GM12874 (cell line): ENCODE results near the gene SLC24A4.
A peak's percentile ranks its signal among the peaks of the same experiment; 100 is the strongest.

Experiments used
- TF ChIP-seq, protein P1 (sequence below): IDR thresholded peaks from 2 replicates; pipeline ENCODE4 v1.5.1; 2011; ENCODE audit warnings: low read depth, mild to moderate bottlenecking, control low read depth, low read length, moderate library complexity; ENCODE audit not compliant: insufficient read depth

SLC24A4 gene

DNA sequence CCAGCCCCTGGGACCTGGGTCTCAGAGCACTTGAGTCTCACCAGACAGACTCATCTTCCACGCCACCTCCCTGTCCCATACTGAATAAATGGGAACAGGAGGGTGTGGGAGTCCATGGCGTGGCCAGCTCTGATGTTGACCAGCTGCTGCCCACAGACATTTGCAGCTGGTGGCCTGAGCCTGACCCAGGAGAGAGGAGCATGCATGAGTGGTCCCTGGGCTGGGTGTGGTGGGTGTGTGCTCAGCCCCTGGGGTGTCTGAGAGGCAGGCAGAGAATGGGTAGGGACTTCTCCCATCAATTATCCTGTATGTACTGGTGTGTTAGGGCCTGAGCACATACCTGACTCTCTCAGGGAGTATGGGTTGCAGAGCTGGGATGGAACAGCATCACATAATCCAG lies 49.3 kb downstream of the SLC24A4 start:
- TF ChIP-seq, protein P1, sequence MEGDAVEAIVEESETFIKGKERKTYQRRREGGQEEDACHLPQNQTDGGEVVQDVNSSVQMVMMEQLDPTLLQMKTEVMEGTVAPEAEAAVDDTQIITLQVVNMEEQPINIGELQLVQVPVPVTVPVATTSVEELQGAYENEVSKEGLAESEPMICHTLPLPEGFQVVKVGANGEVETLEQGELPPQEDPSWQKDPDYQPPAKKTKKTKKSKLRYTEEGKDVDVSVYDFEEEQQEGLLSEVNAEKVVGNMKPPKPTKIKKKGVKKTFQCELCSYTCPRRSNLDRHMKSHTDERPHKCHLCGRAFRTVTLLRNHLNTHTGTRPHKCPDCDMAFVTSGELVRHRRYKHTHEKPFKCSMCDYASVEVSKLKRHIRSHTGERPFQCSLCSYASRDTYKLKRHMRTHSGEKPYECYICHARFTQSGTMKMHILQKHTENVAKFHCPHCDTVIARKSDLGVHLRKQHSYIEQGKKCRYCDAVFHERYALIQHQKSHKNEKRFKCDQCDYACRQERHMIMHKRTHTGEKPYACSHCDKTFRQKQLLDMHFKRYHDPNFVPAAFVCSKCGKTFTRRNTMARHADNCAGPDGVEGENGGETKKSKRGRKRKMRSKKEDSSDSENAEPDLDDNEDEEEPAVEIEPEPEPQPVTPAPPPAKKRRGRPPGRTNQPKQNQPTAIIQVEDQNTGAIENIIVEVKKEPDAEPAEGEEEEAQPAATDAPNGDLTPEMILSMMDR: no peak

- TF ChIP-seq, protein P1: no peak
Measured at GRCh38 chr14:92373336-92373735, 50.4 kb downstream of the SLC24A4 start.

DNA sequence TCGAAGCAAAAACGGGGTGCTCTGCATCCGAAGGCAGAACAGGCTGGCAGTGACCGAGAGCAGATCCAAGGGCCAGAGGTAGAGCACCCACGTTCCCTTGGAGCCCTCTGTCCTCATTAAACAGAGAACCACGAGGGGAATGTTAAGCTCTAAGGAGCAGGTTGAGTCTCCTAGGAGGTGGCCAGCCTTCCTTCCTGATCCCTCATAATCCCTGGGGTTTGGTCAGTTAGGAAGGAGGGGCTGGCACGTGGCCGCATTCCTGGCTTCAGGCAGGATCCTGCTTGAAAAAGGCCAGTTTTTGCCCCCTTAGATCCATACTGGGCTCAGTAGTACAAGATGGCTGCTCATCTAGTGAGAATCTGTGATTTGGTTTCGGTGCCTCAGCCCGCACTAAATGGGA lies 57.2 kb downstream of the SLC24A4 start:
- TF ChIP-seq, protein P1: no peak

DNA sequence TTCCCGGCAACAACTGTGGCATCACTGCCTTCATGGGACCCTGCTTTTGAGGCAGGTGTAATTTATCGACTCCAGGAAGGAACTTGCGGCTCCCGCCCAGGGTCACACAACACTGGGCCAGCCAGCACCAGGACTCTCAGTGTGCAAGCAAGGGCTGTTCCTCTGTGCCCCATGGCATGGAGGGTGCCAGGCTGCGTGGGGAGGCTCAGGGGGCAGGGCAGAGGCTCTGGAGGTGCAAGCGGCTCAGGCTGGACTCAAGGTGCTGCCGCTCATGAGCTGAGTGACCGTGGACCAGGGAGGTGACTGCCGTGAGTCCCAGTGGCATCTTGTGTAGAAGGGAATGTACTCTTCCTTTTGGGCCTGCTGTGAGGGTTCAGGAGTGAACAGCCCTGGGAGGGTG lies 57.6 kb downstream of the SLC24A4 start:
- TF ChIP-seq, protein P1: no peak

- TF ChIP-seq, protein P1: peak; percentile 26; the same call in 1 of the 2 replicates
Measured at GRCh38 chr14:92382677-92383076, 59.7 kb downstream of the SLC24A4 start.

DNA sequence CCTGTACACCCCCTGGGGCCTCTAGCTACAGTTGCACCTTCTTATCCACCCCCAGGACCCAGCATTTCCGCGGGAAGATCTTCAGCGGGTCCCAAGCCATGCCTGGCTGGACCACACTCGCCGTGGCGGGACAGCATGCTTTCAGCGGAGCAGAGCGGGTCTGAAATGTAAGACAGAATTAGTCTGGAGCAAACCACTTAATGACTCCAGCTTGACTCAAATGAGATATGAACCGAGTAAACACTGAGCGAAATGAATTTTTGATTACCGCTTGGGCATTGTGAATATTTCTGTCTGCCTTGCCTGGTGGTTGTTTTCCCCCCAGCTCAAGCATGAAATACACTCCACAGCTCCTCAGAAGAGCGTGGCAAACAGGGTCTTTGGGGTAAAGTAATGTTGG lies 60.8 kb downstream of the SLC24A4 start:
- TF ChIP-seq, protein P1: no peak

DNA sequence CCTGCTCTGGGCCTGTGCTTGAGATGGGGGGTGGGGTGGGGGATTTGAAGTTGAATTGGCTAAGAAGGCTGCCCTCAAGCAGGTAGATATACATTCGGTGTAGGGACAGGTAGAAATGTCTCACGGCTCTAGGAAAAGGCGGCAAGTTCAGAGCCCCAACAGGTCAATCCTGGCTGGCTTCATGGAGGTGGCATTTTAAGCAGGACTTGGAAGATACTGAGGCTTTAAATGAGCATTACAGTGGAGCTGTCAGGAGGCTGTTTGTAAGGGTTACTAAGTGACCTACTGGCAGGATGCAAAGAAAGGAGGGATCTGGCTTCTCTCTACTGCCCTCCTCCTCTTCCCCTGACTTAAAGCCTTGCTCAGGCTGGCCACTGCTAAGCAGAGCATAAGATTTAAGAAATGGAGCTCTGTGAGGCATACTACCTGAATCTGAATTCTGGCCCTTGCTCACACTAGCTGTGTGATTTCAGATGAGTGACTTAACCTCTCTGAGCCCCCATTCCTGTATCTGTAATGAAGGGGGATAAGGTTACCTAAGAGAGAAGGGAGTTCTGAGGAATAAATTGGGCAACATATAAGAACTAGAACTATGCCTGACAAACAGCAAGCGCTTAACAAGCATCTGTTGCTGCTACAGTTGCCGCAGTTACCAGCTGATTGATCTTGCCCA lies 61.6 kb downstream of the SLC24A4 start:
- TF ChIP-seq, protein P1: no peak
